GM18502 (cell line): ENCODE data around the gene OPN3.

Experiments
- ATAC-seq: cut with Tn5 transposase; IDR thresholded peaks from one replicate; pipeline ENCODE4 v1.9.1; 2021; ENCODE audit warnings: mild to moderate bottlenecking; ENCODE audit not compliant: unreplicated experiment, poor library complexity

The OPN3 gene

DNA sequence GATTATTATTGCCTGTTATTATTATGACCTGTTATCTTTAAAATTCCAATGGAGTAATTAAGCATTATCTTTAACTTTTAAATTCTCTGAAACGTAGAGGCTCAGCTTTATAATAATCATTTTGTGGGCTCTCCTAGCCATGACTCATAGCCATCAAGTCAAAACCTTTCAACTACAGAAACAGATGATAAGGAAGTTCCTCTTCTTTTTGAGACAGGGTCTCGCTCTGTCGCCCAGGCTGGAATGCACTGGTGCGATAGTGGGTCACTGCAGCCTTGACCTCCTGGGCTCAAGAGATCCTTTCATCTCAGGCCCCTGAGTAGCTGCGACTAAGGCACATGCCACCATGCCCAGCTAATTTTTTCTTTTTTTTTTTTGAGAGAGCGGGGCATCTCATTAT, 43.5 kb downstream of the OPN3 start:
- peak; percentile 22 for ATAC-seq

DNA sequence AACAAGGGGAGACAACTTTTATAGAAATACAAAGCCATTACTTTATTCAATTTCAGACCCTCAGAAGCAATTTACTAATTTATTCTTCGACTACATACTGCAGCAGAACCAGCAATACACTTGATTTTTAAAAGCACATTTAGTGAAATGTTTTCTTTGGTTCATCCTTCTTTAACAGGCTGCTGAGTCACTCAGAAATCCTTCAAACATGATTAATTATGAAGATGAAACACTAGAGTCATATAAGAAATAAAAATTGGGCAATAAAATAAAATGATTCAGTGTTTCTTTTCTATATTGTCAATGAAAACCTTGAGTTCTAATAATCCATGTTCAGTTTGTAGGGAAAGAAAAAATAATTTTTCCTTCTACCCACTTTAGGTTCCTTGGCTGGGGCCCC, 47.0 kb downstream of the OPN3 start:
- no peak for ATAC-seq

DNA sequence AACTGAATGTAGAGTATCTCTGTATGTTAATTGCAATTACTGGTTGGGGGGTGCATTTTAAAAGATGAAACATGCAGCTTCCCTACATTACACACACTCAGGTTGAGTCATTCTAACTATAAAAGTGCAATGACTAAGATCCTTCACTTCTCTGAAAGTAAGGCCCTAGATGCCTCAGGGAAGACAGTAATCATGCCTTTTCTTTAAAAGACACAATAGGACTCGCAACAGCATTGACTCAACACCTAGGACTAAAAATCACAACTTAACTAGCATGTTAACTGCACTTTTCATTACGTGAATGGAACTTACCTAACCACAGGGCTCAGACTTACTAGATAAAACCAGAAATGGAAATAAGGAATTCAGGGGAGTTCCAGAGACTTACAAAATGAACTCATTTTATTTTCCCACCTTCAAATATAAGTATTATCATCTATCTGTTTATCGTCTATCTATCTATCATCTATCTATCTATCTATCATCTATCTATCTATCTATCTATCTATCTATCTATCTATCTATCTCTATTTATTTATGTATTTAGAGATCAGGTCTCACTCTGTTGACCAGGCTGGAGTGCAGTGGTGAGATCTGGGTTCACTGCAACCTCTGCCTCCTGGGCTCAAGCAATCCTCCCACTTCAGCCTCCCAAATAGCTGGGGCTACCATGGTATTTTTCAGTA, 47.8 kb downstream of the OPN3 start:
- ATAC-seq = peak; percentile 87

DNA sequence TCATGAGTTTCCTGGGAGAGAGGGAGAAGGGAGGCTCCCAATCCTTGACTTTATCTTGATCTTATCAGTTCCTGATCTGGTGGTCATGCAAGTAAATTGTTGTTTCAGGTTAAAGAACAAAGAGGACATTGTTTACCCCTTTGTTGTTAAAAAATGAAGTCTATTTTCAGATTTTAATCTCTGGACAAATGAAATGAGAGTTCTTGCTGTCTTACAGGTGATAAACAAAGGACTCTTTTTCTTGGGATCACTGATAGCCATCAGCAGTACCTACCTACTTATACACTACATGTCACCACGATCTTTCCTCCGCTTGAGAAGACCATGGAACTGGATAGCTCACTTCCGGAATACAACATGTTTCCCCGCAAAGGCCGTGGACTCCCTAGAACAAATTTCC, 48.4 kb downstream of the OPN3 start:
- ATAC-seq = no peak

DNA sequence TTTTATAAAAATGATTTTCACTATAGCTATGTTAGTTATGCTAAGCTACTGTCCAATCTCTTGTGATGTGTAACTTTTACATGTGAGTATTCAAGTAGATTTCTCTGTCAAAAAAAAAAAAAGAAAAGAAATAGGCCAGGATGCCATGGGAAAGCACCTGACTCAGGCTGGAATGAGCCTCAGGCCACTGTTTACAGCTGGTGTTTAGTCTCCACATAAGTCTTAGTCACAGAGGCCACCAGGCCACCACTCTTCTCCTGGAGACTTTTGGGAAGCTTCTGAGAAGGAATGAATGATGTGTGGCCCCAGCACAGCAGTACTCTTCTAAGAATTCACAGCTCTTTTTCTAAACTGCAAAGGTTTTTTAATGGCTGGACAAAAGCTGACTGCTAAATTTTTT, 48.9 kb downstream of the OPN3 start:
- ATAC-seq = no peak

DNA sequence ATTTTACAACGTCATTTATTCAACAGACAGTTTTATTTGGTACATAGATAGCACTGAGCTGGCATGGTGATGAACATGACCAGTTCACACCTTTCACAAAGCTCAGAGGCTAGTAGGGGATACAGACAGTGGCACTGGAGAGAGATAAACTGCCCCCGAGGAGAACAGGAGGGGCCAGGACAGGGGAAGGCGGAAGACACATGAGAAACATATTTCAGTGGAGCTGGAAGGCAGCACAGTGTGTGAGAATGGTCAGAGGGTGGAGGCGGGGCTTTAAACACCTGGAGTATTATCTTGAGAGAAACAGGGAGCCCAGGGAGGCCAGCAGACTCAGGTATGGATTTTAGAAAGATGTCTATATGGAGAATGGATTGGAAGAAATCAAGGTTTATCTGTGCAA, 49.5 kb downstream of the OPN3 start:
- ATAC-seq = no peak

DNA sequence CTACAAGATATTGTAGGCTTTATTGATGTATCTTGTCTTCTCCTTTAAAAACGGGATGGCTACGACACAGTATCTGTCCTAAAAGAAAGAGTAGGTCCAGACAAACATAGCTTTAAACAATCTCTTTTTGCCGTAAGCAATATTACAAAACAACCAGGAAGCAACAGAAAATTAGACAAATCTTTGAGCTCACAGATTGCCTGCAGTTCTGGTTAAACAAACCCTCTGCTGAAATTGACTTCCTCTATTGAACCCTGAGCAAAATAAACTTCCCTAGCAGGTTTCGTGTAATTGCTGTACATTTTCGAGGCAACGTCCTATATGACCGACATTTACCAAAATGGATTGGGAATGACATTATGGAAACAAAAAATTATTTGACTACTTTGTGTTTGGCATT, 50.6 kb downstream of the OPN3 start:
- ATAC-seq = no peak

DNA sequence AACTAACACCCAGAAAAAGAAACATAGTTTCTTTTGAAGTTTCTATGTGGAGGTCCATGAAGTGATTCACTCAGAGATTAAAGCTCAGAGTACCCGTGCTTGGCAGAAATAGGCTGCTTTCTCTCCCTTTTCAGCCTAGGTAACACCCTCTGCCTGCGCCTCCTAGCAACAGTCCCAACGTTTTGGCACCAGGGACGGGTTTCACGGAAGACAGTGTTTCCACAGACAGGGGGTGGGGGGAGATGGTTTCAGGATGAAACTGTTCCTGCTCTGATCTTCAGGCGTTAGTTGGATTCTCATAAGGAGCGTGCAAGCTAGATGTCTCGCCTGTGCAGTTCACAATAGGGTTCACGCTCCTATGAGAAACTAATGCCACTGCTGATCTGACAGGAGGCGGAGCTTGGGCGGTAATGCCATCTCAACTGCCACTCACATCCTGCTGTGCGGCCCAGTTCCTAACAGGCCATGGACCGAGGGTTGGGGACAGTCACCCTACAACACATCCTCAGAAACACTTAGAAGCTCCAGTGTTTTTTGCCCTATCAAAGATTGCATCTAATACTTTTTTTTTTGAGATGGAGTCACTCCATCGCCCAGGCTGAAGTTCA, 53.2 kb downstream of the OPN3 start:
- ATAC-seq = no peak

DNA sequence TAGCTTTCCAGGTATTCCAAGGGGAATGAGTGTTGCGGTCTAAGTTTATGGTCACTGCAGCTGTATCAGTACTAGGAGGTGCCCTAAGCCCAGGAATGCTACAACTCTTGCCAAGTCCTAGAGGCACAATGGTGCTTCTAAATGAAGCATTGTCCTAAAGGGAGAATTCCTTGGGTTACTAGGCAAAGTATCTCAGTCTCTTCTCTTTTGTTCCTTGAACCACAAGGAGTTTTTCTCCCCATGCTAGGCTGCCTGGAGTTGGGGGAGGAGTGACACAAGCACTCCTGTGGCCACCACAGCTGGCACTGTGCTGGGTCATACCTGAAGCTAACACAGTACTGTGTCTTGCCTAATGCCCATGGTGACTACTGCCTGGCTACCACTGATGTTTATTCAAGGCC, 57.2 kb downstream of the OPN3 start:
- no peak for ATAC-seq

DNA sequence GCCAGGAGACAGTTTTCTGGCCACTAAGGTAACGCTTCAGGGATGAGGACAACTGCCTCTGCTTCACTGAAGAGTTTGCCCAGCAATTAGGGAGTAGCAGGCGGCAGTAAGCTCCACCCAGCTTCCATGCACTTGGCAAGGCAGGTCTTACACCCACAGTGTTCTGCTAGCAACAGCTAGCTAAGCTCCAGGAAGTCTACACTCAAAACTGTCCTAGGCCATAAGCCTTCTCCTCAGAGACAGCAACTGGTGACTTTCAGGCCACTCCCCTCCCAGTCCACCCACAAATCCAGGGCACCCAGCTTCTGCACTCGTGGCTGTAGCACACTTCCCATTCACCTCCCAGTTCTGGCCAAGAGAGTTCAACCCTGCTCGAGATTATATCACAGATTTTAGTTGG, 60.7 kb downstream of the OPN3 start:
- ATAC-seq = no peak

DNA sequence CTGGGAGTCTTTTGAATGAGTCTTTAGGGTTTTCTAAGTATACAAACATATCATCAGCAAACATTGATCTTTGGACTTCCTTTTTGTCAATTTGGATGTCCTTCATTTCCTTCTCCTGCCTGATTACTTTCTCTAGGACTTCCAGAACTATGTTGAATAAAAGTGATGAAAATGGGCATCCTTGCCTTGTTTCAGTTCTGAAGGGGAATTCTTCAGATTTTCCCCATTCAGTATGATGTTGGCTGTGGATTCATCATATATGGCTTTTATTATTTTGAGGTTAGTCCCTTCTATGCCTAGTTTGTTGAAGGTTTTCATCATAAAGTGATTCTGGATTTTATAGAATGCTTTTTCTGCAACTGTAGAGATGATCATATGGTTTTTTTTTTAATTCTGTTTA, 66.0 kb downstream of the OPN3 start:
- ATAC-seq = no peak

DNA sequence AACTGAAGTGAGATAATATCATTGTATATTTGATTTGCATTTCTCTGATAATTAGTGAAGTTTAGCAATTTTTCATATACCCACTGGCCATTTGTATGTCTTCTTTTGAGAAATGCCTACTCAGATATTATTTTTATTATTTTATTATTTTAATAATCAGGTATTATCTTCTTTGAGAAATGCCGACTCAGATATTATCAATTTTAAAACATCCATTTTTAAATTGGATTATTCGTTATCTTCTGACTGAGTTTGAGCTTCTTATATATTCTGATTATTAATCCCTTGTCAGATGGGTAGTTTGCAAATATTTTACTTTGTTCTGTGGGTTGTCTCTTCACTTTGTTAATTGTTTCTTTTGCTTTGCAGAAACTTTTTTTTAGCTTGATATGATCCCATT, 70.3 kb downstream of the OPN3 start:
- ATAC-seq = no peak

DNA sequence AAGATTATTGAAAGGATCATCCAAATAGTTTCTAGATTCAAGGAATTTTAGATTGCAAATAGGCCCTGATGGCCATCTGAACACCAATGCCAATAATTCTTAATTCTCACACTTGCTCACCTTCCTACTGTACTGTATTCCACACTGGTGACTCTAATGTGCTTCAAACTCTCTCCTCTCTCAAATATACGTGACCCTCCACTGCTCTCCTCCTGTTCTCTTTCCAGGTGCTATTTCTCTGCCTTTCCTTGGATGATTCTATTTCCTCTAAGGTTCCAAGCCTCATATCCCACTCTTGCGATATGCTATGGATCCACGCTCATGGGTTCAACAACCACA, 79.4 kb downstream of the OPN3 start:
- no peak for ATAC-seq

DNA sequence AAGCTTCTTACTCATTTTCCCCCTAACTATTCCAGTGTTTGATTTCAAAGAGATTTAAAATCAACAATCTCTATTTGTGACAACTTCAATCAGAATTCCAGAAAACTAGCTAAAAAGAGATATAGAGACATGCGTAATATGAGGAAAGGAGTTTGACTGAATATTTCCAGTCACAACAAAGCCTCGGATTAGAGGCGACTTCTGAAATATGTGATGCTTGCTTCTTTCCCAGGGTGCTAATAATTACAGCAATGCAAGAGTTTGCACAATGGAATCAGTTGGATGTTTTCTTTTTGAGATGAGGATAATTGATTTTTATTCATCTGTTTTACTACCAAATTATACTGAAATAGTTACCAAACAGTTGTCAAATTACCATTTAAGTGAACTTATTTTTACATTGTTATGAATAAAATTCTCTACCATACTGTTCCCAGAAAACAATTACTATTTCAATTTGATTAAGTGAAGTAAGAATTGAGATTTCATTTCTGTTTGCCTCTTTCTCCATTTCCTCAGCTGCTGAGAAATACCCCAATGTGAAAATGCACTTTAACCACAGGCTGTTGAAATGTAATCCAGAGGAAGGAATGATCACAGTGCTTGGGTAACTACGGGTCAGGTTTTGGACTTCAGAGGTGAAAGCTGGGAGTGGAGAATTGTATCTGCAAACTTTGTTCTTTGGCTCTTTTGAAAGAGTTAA, 79.9 kb downstream of the OPN3 start:
- ATAC-seq = no peak

DNA sequence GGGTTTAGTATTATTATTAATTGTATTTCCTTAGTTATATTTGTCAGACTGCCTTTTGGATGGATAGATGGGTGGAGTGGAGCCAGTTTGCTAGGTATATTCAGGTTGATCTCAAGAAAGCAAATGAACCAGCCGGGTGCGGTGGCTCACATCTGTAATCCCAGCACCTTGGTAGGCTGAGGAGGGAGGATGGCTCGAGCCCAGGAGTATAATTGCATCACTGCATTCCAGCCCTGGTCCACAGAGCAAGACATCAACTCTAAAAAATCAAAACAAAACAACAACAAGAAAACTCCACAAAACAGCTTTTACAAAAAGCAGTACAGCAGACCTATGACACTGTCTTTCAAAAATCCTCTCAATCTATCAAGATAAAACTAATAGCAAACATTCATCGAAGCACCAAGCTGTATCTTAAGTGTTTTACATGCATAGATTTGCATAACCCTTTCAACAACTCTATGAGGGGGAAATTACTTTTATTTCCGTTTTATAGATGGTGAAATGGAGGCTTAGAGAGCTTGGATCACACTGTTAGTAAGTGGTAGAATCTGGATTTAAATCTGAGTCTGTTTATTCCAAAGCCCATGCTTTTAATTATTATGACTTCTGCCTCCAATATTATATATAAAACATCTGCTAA, 82.5 kb downstream of the OPN3 start:
- ATAC-seq = no peak

DNA sequence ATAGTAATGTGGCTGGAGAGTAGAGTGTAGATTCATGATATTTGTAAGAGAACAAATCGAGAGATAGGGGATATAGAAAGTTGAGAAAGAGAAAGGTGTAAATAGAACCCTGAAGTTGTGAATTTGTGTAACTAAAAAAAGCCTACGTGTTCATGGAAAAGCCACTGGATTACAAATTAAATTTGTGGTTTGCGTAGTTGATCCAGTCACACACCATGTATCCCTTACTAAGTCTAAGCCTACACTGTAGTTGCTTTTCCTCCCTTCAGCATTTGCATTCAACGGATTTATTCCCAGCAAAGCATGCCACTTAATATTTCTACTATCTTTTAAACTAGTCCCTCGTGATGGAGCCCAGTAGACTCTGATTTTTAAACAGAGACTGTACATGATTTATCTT, 83.1 kb downstream of the OPN3 start:
- ATAC-seq = no peak

DNA sequence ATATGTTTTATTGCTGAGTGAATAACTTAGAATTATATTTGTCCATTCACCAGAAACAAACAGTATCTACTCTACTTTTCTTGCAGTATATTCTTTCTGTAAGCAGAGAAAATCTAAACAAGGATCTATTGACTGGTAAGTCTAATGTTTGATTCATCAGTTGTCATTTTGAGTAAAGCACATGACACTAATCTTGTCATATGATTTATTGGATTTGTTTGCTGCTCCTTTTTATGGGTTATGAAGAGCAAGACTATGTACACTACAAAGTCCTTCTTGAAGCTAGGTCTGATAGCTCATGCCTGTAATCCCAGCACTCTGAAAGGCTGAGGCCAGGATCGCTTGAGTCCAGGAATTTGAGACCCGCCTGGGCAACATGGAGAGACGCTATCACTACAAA, 84.6 kb downstream of the OPN3 start:
- ATAC-seq = no peak

DNA sequence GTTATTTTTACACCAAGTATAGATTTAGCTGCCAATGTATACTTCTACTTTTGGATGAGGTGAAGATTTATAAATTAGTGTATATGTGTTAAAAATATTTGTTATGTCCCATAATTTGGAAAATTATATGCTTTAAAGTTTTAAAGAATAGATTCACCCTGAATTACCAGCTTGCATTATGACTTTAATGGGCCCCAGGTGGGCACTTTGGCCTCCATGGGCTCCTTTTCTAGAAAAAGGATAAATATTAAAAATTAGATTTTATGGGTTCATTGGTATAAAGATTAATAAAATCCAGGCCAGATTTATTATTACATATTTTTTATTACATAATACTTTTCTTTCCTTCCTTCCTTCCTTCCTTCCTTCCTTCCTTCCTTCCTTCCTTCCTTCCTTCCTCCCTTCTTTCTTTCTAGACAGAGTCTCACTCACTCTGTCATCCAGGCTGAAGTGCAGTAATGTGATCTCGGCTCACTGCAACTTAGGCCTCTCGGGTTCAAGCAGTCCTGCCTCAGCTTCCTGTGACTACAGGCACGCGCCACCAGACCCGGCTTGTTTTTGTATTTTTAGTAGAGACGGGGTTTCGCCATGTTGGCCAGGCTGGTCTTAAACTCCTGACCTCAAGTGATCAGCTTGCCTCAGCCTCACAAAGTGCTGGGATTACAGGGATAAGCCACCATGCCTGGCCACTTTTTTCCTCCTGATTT, 86.1 kb downstream of the OPN3 start:
- no peak for ATAC-seq

DNA sequence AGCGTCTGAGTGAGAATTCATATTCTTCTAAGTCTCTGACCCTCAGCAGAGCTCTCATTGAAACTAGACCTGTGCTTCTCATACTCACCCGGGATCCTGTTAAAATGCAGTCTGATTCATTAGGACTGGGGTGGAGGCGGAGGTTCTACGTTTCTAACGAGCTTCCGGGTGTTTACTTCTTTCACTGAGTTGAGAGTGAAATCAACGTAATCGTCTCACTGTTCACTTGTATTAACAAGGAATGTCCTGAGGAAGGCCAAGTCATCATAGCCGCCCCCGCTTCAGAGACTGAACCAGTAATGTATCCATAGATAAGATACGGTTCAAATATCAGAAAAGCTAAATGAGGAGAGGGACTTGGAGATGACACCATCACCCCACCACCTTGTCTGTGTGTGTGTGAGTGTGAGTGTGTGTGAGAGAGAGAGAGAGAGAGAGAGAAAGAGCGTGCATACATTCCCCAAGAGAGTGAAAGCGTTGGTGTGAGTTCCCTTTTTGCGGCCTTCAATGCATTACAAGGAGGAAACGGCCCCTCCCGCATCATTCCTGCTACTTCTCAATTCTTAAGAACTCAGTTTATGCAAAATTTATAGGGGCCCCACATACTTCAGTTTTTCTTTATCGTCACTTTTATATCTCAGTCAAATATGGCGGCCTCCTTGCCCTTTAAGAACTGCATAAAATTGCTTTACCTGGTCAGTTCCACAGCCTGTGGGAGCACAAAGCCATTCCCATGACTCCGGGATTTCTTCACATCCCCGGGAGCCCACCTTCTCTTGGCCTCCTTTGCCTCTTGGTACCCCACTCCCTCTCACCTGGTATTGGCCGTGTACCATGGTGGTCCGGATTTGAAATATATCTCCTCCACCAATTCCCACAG, 88.2 kb downstream of the OPN3 start:
- peak; percentile 87 for ATAC-seq

DNA sequence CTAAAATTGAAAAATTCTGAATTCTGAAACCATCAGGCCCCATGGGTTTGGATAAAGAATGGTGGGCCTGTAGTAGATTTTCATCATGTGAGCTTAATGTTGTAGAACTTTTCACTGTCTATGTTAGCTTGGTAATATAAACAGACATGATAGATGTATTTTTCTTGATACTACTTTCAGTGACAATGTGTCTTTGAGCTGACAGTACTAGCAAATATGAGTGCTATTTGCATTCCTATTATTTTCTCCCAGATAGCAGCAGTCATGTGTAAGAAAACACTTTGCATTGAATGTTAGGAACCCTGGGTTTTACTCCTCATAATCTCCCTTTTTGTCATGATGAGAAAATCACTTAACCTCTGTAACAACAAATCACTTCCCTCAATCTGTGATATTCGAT, 89.9 kb downstream of the OPN3 start:
- no peak for ATAC-seq
